Fibroblast of skin of left quadriceps (primary cell): Measurements from ENCODE around the gene KRT3.
"Not testable (repeated sequence)": the region's sequence is repeated elsewhere in the genome, so short reads cannot be mapped to it uniquely, and the experiment has no call there.

ENCODE experiments used
- DNase-seq, 2 experiments: peaks; one replicate each; pipeline ENCODE4 v3.0.0-alpha.2; 2013; ENCODE audit warnings: low read depth in 2 of 2

The KRT3 gene

DNA sequence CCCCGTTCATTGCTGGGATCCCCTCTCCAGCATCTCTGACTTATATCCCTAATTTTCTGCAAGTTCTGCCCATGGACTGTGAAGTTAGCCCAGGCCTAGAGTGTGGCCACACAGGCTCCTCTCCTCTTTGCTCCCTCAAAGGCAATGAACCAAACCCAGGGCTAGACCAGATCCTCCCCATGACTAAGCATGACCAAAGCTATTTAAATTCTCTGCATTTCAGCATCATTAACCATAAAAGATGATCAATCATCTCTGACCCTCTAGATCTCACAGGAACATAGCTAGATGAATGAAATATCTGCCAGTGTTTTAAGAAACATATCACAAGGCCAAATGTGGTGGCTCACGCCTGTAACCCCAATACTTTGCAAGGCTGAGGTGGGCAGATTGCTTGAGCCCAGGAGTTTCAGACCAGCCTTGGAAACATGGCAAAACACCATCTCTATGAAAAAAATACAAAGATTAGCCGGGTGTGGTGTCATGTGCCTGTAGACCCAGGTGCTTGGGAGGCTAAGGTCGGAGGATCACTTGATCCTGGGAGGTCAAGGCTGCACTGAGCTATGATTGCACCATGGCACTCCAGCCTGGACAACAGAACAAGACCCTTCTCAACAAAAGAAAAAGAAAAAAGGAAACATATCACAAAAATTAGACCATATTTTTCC is 2.2 kb upstream of the KRT3 start:
- DNase-seq: no peak

- no peak for DNase-seq
Observed at GRCh38 chr12:52797529-52797894, 1.6 kb upstream of the KRT3 start.

GRCh38 chr12:52796839-52797528 is 1.1 kb upstream of the KRT3 start:
- DNase-seq: no peak

DNA sequence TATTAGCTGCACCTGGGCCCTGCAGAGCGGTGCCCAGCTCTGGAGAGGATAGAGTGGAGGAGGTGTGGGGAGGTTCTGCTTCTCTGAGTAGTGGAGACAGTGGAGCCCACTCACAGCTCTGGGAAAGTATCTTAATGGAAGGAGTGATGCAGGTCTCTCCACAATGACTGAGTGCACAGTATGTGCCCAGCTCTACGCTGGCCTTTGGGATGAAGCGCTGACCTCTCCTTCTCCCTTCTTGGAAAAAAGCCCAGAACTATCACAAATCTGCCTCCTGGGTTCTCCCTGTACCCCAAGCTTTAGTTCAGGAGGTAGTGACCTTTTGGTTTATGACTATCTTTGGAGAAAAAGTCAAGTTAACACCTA is 495 bp upstream of the KRT3 start:
- no peak for DNase-seq

DNA sequence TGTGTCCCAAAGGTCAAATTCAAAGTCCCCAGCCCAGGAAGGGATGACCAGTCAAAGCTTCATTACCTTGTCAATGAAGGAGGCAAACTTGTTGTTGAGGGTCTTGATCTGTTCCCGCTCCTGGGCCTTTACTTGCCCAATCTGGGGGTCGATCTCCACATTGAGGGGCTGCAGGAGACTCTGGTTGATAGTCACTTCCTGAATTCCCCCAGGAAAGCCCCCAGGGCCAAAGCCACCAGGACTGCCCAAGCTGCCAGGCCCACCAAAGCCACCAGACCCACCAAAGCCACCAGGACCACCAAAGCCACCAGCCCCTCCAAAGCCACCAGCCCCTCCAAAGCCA is 614 bp downstream of the KRT3 start:
- DNase-seq: not testable (repeated sequence)

GRCh38 chr12:52794479-52795331 is 1.2 kb downstream of the KRT3 start:
- no peak for DNase-seq

DNA sequence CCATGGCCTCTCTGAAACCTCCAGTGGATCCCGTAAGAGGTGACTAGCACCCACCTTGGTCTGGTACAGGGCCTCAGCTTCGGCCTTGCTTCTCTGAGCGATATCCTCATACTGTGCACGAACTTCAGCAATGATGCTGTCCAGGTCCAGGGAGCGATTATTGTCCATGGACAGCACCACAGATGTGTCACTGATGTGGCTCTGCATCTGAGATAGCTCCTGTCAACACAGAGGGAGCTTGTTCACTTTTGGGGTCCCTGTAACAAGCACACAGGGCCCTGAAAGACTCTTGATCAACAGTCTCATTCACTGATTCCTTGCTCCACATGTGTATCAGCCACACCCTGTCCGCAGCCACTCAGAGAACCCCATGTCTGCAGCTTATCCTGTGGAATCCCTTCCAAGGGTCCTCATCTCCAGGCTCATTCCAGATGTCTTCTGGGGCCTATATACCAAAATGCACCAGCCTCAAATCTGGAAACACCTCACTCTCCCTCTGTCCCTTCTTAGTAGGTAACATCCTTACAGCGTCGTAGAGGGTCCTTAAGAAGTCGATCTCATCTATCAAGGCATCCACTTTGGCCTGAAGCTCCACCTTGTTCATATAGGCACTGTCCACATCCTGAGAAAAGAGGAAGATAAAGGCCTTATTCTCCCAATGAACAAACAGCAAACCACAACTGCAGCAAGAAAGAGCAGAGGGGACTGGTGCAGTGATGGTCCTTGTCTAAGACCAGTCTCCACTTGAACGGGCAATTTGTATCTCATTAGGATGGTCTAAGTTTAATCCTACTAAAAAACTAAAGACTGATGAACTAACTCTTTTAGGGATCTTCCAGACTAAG is 3.5 kb downstream of the KRT3 start:
- DNase-seq: no peak

DNA sequence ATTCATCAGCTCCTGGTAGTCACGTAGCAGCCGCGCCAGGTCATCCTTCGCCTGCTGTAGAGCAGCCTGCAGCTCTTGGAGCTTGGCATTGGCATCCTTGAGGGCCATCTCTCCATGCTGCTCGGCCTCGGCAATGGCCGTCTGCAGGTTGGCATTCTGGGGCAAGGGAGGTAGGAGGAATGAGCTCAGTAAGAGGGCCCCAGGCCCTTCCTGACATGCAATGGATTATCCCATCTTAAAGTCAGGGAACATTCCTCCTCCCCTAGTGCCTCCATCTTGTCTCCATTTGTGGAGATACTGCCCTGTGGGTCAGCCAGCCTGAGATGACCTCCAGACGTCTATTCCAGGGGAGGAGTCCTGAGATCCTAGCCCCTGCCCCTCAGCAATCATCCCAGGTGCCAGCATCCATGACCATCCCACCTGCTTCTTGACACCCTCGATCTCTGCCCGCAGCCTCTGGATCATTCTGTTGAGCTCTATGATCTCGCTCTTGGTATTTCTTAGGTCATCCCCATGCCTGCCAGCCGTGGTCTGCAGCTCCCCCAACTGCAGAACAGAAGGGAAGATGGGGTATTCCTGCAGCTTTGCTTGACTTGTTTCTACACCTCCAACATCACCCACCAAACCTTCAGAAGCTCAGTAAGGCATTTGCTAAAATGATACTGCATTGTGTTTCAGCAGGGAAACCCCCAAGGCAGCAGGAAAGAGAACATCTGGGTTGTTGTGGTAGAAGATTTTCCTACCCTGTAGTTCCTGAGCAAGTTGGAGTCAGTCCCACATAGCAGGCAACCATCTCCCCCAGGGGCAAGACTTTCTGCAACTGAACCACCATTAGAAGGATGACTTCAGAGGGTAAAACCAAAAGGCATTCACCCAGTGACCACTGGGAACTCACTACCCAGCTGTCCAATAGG is 4.4 kb downstream of the KRT3 start:
- DNase-seq: no peak

DNA sequence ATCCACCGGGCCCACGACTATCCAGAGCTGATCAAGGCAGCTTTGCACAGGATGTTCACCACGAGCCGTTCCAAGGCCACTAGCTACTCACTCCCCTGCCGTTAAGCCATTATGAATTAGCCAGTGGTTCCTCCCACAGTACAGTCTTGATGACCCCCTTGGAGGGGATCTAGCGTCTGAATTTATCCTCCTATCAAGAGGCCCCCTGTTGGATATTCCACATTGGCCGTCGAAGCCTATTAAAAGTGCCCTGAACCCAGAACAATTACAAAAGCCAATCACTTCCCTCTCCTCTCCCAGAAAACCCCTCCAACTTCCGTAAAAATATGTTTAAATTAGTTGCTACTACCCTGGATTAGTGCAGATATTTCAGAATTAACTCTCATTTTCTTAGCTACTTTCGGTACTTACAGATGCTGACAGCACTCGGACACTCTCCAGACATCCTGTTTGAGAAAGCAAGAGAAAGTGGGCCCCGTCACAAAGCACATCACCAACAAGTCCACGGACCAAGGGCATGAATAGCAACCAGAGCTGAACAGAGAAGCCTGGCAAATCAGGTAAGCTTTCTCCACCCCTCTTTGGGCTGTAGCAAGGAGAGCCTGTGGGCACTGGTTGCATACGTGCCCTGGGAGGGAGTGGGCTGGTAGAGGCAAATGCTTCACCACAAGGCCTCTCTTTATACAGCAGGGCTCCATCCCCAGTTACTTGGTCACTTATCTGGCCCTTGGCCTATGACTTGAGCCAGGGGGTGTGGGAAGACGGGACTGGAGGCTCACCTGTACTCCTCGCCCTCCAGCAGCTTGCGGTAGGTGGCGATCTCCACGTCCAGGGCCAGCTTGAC is 5.3 kb downstream of the KRT3 start:
- DNase-seq: no peak

- no peak for DNase-seq
Observed at GRCh38 chr12:52789637-52790426, 6.1 kb downstream of the KRT3 start.

DNA sequence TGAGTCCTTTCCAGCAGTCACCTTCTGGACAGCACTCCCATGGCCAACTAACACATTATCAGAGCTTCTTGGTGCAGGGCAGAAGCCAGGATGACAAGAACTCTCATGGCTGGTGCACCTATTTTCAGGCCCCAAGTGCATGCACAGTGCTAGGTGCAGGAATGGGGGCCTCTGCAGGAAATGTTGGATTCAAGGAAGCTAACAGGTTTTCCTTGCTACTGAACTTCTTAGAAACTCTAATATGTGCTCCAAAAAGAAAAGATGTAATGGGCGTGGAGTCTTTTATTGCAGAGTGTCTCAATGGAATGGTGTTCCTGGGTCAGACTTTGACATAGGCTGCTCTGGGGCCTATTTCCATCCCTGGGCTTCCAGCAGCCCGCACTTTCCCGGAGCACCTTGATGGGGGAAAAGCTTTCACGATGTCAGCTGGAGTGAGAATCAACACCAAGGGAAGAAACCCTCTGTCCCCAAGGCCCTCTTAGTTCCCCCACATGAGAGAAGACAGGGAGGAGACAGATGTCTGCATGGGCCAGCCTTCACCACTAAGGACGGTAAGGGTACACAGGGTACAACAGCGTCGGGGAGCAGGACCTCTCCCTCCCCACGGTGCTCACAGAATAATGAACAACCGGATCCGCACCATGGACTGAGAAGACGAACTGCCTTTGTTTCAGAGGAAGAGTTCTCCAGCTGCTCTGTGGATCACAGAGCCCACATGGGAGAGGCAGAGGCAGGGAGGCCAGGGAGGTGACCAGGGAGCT is 6.9 kb downstream of the KRT3 start:
- no peak for DNase-seq

DNA sequence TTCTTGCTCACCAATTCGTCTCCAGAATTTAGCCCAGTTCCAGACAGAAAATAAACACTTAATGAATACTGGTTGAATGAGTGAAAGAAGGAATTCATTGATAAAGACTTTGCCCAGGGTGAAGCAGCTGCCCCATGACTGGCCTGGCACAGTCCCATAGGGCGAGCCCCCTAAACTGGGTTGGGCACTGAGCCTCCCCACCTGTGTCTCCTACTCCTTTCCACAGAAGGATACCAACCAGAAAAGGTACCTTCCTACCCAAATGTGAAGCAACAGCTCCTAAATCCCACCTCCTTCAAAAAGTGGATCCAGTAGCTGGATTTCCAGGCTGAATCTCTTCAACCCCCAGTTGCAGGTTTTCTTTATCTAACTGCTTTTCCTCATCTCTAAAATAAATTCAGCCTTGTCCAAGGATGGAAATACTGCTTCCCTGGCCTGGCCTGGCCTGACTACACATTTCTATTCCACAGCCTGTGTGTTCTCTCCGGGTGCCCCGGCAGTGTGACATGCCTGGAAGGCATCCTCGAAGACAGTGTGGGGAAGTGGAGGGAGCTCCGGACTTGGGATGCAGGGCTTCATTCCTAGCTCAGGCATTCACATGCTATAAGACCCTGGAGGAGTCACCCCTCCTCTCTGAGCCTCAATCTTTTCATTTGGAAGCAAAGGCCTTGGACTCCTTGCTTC is 7.6 kb downstream of the KRT3 start:
- DNase-seq: no peak

DNA sequence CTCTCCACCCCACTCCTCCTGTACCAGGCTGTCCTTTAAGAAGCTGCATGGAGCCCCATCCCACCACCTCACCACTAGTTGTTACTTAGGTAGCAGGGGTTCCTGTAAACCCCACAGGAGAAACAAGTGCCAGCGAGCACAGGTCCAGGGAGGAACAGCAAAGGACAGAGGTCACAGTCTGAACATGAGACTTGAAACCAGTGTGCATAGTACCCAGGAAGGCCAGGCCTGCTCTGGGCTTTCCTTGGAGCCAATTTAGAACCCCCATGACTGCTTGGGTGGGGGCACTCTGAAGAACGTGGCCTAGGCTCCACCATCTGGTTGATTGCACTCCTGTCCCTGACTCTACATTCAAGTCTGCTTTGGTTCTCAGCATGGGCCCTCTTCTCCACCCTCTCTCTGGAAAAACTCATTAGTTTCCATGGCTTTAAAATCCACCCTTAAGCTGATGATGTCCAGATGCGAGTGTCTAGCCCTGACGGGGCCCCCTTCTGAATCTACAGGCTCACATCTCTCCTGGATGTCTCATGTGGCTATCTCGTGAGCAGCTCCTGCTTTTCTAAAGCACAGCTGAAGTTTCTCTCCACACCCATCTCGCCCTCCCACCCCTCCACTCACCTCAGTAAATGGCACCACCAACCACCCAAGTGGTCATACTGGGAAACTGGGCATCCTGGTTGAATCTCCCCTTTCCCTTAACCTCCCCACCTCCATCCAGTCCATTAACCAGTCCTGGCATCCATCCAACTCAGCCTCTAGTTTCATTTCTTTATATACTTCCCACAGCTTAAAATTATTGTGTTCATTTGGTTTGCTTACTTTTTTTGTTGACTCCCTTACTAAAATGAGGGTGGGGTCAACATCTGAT is 8.4 kb downstream of the KRT3 start:
- DNase-seq: no peak

DNA sequence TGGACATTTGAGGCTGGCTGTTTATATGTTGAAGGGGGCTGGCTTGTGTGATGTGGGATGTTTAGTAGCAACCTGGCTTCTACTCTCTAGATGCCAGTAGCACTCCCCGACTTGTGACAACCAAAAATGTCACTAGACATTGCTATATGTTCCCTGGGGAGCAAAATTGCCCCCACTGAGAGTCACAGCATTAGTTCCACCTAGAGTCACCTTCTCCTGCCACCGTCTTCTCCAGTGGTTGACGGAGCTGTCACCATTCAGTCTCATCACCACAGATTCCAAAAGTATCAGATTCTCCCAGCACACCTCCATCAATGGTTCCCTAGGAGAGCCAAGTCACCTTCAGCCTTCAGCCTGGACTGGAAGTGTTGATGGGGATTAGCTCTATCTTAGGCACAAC is 11.0 kb downstream of the KRT3 start:
- no peak for DNase-seq

DNA sequence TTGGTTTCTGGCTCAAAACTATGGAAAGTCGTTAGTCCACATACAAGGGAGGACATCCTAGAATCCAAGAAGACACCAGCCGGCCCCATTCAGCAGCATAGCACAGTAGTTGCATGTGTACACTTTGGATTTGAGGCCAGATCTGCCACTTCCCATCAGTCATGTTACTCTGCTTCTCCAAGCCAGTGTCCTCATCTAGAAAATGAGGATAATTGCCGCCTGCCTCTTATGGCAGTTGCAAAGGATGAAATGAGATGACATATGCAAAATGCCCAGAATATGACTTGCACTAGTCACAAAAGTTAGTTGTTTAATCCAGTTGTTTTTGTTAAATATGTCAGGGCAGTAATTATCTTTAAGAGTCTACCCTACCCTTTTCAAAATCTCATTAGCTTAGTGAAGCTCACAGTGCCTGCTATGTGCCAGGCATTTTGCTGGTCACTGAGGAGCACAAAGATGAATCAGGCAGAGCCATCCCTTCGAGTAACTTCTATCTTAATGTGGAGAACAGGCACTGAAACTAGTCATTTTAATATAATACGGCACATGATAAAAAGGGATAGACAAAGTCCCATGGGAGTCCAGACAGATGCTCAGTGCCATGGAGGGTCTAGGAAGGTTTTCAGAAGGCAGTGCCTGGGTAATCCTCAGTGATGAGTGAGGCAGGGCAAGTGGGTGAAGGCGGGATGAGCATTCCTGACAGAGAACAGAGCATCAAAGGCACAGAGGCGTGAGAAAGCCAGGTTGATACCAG is 12.2 kb downstream of the KRT3 start:
- DNase-seq: no peak

DNA sequence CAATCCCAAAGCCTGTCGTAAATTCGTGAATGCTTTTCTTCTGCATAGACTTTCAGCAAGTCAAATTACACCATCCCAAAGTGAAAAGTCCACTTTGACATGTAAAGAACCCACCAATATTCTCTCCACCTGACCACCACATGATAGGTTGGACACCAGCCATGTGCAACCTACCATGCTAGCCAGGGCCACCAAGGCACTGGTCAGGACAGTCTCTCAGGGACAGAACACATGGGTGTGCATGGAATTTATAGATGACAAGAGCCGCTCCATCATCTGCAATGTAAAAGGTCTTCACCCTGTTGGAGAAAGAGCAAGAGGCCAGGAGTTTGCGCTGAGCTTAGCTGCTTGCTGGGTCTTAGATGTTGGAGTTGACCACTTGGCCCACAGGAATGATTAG is 13.4 kb downstream of the KRT3 start:
- DNase-seq: no peak
